ENCODE measurements around the gene ADAMTSL2.

The ADAMTSL2 gene

GRCh38 chr9:133505901-133506652, 28.4 kb upstream of the ADAMTSL2 start:
- H3K9me2 ChIP-seq (replicated peaks; ENCODE audit: insufficient read depth, low read length): no peaks in the 10 kb centered on the region
- H3K79me2 ChIP-seq (ENCODE audit: insufficient read depth, low read length): no peaks in the 10 kb centered on the region
- H3K4me2 ChIP-seq (ENCODE audit: low read depth, low read length, poor library complexity, severe bottlenecking): no peak overlapping the region
- no peak overlapping the region for H3K27ac ChIP-seq (ENCODE audit: low read depth, low read length)
- TF ChIP-seq, protein P1, sequence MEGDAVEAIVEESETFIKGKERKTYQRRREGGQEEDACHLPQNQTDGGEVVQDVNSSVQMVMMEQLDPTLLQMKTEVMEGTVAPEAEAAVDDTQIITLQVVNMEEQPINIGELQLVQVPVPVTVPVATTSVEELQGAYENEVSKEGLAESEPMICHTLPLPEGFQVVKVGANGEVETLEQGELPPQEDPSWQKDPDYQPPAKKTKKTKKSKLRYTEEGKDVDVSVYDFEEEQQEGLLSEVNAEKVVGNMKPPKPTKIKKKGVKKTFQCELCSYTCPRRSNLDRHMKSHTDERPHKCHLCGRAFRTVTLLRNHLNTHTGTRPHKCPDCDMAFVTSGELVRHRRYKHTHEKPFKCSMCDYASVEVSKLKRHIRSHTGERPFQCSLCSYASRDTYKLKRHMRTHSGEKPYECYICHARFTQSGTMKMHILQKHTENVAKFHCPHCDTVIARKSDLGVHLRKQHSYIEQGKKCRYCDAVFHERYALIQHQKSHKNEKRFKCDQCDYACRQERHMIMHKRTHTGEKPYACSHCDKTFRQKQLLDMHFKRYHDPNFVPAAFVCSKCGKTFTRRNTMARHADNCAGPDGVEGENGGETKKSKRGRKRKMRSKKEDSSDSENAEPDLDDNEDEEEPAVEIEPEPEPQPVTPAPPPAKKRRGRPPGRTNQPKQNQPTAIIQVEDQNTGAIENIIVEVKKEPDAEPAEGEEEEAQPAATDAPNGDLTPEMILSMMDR (IDR thresholded peaks at IDR 0.05; ENCODE audit: insufficient read depth, low read length, poor library complexity, severe bottlenecking): no peak
- no peak for TF ChIP-seq EZH2phosphoT487 (conservative IDR thresholded peaks at IDR 0.05; ENCODE audit: low read length)
- H3F3A ChIP-seq (ENCODE audit: insufficient read depth): no peaks in the 10 kb centered on the region
- no peaks in the 10 kb centered on the region for H4K20me1 ChIP-seq (ENCODE audit: low read depth, low read length)
- H2AFZ ChIP-seq (ENCODE audit: low read depth, low read length, severe bottlenecking): no peak overlapping the region
- H3K27me3 ChIP-seq (ENCODE audit: low read length): no peaks in the 10 kb centered on the region
- no peak overlapping the region for H3K9ac ChIP-seq (ENCODE audit: low read length)
- H3K36me3 ChIP-seq (ENCODE audit: low read length): no peaks in the 10 kb centered on the region
- H3K4me3 ChIP-seq (ENCODE audit: insufficient read depth, low read length, poor library complexity, severe bottlenecking): no peak overlapping the region
- H3K9me3 ChIP-seq (ENCODE audit: insufficient read depth, low read length): peaks cover 11% of the 10 kb centered on the region; the same call in 1 of the 2 replicates

- Histone ChIP-seq H3K4me3 (ENCODE audit: insufficient read depth, low read length, poor library complexity, severe bottlenecking) (no peak overlapping the region), H3K9me3 (ENCODE audit: insufficient read depth, low read length) (peaks cover 8% of the 10 kb centered on the region; the same call in 1 of the 2 replicates), H3F3A (ENCODE audit: insufficient read depth) (no peaks in the 10 kb centered on the region), H3K36me3 (ENCODE audit: low read length) (no peaks in the 10 kb centered on the region), H3K4me2 (ENCODE audit: low read depth, low read length, poor library complexity, severe bottlenecking) (no peak overlapping the region), H3K9me2 (replicated peaks; ENCODE audit: insufficient read depth, low read length) (no peaks in the 10 kb centered on the region), H3K9ac (ENCODE audit: low read length) (no peak overlapping the region), H3K27me3 (ENCODE audit: low read length) (no peaks in the 10 kb centered on the region), H3K79me2 (ENCODE audit: insufficient read depth, low read length) (no peaks in the 10 kb centered on the region), H2AFZ (ENCODE audit: low read depth, low read length, severe bottlenecking) (no peak overlapping the region), H3K27ac (ENCODE audit: low read depth, low read length) (no peak overlapping the region), H4K20me1 (ENCODE audit: low read depth, low read length) (no peaks in the 10 kb centered on the region)
- TF ChIP-seq EZH2phosphoT487 (conservative IDR thresholded peaks at IDR 0.05; ENCODE audit: low read length): no peak
- TF ChIP-seq, protein P1 (IDR thresholded peaks at IDR 0.05; ENCODE audit: insufficient read depth, low read length, poor library complexity, severe bottlenecking): no peak
These were observed 27.9 kb upstream of the ADAMTSL2 start for GRCh38 chr9:133506653-133507038.

GRCh38 chr9:133507246-133507965, 27.1 kb upstream of the ADAMTSL2 start:
- Histone ChIP-seq H3K4me2 (ENCODE audit: low read depth, low read length, poor library complexity, severe bottlenecking) (no peak overlapping the region), H3K4me3 (ENCODE audit: insufficient read depth, low read length, poor library complexity, severe bottlenecking) (no peak overlapping the region), H3K36me3 (ENCODE audit: low read length) (no peaks in the 10 kb centered on the region), H3K9ac (ENCODE audit: low read length) (no peak overlapping the region), H2AFZ (ENCODE audit: low read depth, low read length, severe bottlenecking) (no peak overlapping the region), H3K9me2 (replicated peaks; ENCODE audit: insufficient read depth, low read length) (no peaks in the 10 kb centered on the region), H3K27me3 (ENCODE audit: low read length) (no peaks in the 10 kb centered on the region), H3K9me3 (ENCODE audit: insufficient read depth, low read length) (peaks cover under 1% of the 10 kb centered on the region; the same call in 1 of the 2 replicates), H4K20me1 (ENCODE audit: low read depth, low read length) (no peaks in the 10 kb centered on the region), H3K79me2 (ENCODE audit: insufficient read depth, low read length) (no peaks in the 10 kb centered on the region), H3F3A (ENCODE audit: insufficient read depth) (no peaks in the 10 kb centered on the region), H3K27ac (ENCODE audit: low read depth, low read length) (no peak overlapping the region)
- TF ChIP-seq, protein P1 (IDR thresholded peaks at IDR 0.05; ENCODE audit: insufficient read depth, low read length, poor library complexity, severe bottlenecking): no peak
- no peak for TF ChIP-seq EZH2phosphoT487 (conservative IDR thresholded peaks at IDR 0.05; ENCODE audit: low read length)
